NCI-H2107 (cell line): ENCODE data around the gene HS3ST3B1.

Source experiments
- DNase-seq: peaks from one replicate; lab custom pipeline; 2025; lab: John Stamatoyannopoulos, UW

Gene HS3ST3B1

GRCh38 chr17:14303343-14304221 is 2.7 kb downstream of the HS3ST3B1 start:
- DNase-seq: no peak

- no peak for DNase-seq
These were observed 3.4 kb downstream of the HS3ST3B1 start for GRCh38 chr17:14304222-14304772.

- no peak for DNase-seq
These were observed 4.1 kb downstream of the HS3ST3B1 start for GRCh38 chr17:14304773-14305517.

GRCh38 chr17:14305785-14306496 is 5.1 kb downstream of the HS3ST3B1 start:
- no peak for DNase-seq

GRCh38 chr17:14306596-14306995 is 5.7 kb downstream of the HS3ST3B1 start:
- no peak for DNase-seq

GRCh38 chr17:14307560-14308024 is 6.7 kb downstream of the HS3ST3B1 start:
- DNase-seq: no peak

GRCh38 chr17:14308636-14308964 is 7.7 kb downstream of the HS3ST3B1 start:
- DNase-seq: no peak

- no peak for DNase-seq
These were observed 8.3 kb downstream of the HS3ST3B1 start for GRCh38 chr17:14308965-14309879.

- no peak for DNase-seq
These were observed 9.2 kb downstream of the HS3ST3B1 start for GRCh38 chr17:14310101-14310500.

- DNase-seq: no peak
These were observed 9.7 kb downstream of the HS3ST3B1 start for GRCh38 chr17:14310605-14311004.

- no peak for DNase-seq
These were observed 10.4 kb downstream of the HS3ST3B1 start for GRCh38 chr17:14311186-14311705.

- DNase-seq: no peak
These were observed 11.1 kb downstream of the HS3ST3B1 start for GRCh38 chr17:14311981-14312380.

GRCh38 chr17:14312522-14312921 is 11.6 kb downstream of the HS3ST3B1 start:
- no peak for DNase-seq

GRCh38 chr17:14316126-14316832 is 15.4 kb downstream of the HS3ST3B1 start:
- DNase-seq: no peak

- DNase-seq: no peak
These were observed 16.5 kb downstream of the HS3ST3B1 start for GRCh38 chr17:14317383-14317782.

- DNase-seq: no peak
These were observed 17.4 kb downstream of the HS3ST3B1 start for GRCh38 chr17:14318109-14318917.

GRCh38 chr17:14318918-14319205 is 18.0 kb downstream of the HS3ST3B1 start:
- no peak for DNase-seq

- no peak for DNase-seq
These were observed 19.2 kb downstream of the HS3ST3B1 start for GRCh38 chr17:14320098-14320497.

- no peak for DNase-seq
These were observed 20.0 kb downstream of the HS3ST3B1 start for GRCh38 chr17:14320734-14321475.
